GM20431 (cell line): Measurements from ENCODE around the gene HOXA4.

Experiments
- in situ Hi-C: fragments of 300-500 bp; cut with MseI, MboI; formaldehyde crosslinking; loops from one replicate; pipeline ENCODE4 v1.15.0; 2020; ENCODE audit warnings: low sequenced_read_pairs; ENCODE audit not compliant: unreplicated experiment

HOXA4 gene

GRCh38 chr7:27170426-27171324, 40.1 kb upstream of the HOXA4 start:
- in situ Hi-C loops, result loop anchor here (25.0 kb wide), 2 partner anchors 783 to 1308 kb away; no protein-coding TSS in a partner anchor

- in situ Hi-C loops, result loop anchor here (25.0 kb wide), 2 partner anchors 783 to 1308 kb away; no protein-coding TSS in a partner anchor
These were observed 39.3 kb upstream of the HOXA4 start for GRCh38 chr7:27169658-27170425.

DNA sequence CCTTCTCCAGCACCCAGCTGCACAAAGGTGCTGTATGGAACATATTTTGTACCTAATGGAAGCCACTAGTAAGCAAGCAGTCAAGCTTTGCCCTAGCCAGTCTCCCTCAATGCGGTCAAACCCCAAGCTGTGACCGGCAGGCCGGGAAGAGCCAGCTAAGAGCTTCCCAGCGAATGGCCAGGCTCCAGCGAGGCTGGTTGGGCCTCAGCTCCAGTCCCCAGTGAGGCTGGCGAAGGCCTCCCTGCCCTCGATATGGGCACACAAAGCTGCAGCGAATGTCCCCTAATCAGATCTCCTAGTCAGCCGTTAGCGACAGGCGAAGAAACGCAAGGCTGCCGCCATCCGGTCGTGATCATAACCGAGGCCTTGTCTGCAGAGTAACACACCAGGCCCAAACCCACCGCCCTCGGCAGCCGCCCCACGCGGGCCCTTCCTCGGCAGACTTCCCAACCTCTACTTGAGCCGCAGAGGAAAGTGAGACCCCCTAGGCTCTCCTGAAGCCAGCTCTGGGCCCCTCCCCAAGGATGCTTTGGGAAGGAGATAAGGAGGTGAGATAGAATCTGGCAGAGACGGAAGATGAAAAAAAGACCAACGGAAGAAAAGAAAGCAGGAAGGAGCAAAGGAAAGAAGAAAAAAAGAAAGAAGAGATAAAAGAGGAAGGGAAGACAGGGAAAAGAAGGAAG, 37.8 kb upstream of the HOXA4 start:
- in situ Hi-C loops, result loop anchor here (25.0 kb wide), 2 partner anchors 781 to 1306 kb away; no protein-coding TSS in a partner anchor

- in situ Hi-C loops, result loop anchor here (25.0 kb wide), 2 partner anchors 781 to 1306 kb away; no protein-coding TSS in a partner anchor
These were observed 37.3 kb upstream of the HOXA4 start for GRCh38 chr7:27167916-27168264.

GRCh38 chr7:27166531-27167505, 36.3 kb upstream of the HOXA4 start:
- in situ Hi-C loops, result loop anchor here (25.0 kb wide), 2 partner anchors 780 to 1305 kb away; no protein-coding TSS in a partner anchor

DNA sequence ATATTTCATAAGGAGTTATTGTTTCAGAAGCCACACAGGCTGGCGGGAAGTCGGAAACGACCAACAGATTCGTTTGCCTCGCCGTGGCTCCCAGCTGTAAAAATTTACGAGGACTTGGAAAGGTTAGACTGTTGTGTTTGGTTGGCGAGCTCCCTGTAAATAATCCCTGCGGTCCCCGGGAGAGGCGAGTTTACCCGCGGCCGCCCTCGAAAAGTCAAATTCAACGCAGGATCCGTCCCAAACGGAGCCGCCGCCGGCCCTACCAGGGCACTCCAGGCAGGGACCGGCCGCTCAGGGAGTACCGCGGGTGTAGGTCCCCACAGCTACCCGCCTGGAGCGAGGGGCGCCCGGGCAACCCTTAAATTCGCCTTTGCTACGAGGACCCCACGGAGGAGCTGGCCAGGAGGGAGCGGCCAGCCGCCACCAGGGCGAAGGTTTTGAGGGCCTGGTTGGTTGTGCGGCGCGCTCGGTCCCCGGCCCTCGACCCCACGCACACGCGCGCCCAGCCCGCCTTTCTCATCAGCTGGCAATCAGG, 35.5 kb upstream of the HOXA4 start:
- in situ Hi-C loops, result loop anchor here (25.0 kb wide), 2 partner anchors 779 to 1304 kb away; no protein-coding TSS in a partner anchor

GRCh38 chr7:27165089-27165995, 34.8 kb upstream of the HOXA4 start, which contains the start of gene HOXA9:
HOXA9 (minus strand) TSS chr7:27165537; CDS start chr7:27165457, 80 bp downstream.
- in situ Hi-C loops, result loop anchor here (25.0 kb wide), 2 partner anchors 778 to 1303 kb away; no protein-coding TSS in a partner anchor

GRCh38 chr7:27164367-27165088, 34.0 kb upstream of the HOXA4 start:
- in situ Hi-C loops, result loop anchor here (25.0 kb wide), 2 partner anchors 777 to 1302 kb away; no protein-coding TSS in a partner anchor

DNA sequence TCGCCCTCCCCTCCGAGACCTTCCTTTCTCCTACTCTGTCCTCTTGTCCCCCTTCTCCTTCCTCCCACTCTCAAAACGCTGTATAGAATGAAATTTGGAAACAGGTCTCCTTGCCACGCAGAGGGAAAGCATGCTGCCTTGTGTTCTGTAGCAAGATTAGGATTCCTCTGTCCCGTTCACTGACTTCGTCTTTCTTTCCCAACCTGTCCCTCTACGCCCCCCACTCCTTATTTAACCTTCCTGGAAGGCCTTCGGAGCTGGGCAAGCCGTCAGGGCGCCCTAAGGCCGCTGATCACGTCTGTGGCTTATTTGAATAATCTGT, 33.4 kb upstream of the HOXA4 start:
- in situ Hi-C loops, result loop anchor here (25.0 kb wide), 2 partner anchors 777 to 1302 kb away; no protein-coding TSS in a partner anchor

DNA sequence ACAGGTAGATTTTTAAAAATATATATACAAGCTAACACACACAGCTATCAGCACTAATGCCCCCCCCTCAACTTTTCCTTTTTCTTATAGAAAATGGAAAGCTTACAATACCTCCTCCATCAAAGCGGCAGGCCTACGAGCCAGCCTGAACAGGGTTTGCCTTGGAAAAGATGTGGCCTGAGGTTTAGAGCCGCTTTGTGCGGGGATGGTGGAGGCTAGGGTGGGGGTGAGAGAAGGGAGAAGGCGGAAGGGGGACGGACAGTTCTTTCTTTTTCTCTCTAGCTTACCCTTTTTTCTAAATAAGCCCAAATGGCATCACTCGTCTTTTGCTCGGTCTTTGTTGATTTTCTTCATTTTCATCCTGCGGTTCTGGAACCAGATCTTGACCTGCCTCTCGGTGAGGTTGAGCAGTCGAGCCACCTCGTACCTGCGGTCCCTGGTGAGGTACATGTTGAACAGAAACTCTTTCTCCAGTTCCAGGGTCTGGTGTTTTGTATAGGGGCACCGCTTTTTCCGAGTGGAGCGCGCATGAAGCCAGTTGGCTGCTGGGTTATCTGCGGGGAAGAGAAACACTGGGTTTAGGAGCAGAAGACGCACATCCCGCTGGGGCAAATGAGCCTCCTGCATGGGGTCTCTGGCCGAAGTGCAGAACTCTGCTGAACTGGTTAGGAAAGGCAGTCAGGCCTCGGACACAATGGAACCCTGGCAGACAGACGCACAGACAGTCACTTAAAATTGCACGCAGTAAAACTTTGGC, 32.9 kb upstream of the HOXA4 start:
- in situ Hi-C loops, result loop anchor here (25.0 kb wide), 2 partner anchors 776 to 1301 kb away; no protein-coding TSS in a partner anchor

DNA sequence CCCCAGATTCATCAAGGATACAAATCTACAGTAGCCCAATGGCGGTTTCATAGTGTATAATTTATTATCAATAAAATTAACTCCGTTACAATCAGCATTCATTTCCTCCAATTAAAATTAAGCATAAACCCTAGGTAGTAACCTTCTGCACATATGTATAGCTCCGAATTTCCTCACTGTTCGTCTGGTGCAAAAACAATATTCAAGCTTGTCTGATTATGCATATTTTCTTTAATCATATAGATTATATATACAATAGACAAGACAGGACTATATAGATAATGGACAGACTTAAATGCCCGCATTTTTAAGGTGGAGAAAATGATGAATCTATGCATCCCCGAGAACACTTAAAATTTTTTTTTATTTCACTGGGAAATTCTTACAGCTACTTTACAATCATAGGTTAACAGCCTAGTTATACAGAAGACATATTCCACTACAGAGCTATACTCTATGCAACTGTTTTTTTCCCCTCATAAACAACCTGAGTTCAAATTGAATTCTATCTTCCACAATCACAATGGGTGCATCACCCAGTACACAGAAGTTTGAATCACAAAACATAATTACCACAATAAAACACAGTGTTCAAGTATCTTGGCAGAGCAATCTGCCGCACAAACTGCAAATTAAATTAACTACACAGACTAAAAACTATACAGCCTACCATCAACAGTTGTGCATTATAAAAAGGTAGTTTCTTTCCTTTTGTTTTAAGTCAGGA, 32.2 kb upstream of the HOXA4 start:
- in situ Hi-C loops, result loop anchor here (25.0 kb wide), 2 partner anchors 775 to 1300 kb away; no protein-coding TSS in a partner anchor

- in situ Hi-C loops, result loop anchor here (25.0 kb wide), 2 partner anchors 775 to 1300 kb away; no protein-coding TSS in a partner anchor
These were observed 31.4 kb upstream of the HOXA4 start for GRCh38 chr7:27161721-27162560.

DNA sequence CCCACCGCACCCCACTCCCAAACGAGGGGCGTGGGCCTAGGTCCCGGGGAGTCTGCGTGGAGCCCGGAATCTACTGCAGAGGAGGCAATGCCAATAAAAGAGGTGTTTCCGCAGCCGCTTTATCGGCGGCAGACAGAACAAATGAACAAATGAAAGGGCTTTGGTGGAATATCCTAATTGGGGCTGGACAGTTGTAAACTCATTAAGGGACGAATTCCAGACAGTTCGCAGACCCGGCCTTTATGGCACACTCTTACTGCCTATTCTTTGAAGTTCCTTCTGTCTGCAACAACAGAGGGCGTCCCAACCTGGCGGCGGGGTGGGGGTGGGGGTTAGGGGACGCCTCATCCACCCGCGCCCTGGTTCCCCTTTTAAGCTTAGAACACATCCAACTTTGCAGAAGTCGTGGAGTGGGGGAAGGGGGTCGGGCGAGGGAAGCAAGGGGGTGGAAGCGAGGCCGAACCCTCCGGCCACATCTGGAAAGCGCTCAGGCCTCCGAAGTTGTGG, 30.7 kb upstream of the HOXA4 start:
- in situ Hi-C loops, result loop anchor here (25.0 kb wide), 2 partner anchors 774 to 1299 kb away; no protein-coding TSS in a partner anchor

- in situ Hi-C loops, result loop anchor here (25.0 kb wide), 2 partner anchors 773 to 1298 kb away; no protein-coding TSS in a partner anchor
These were observed 30.1 kb upstream of the HOXA4 start for GRCh38 chr7:27160546-27161213.
